SK-N-SH (cell line): ENCODE measurements around the gene ZP2.

Experiments used
- CTCF ChIP-seq: fragments of 200-600 bp; sonication (generic); IDR thresholded peaks from 2 replicates; pipeline ENCODE4 v1.6.1; 2017; ENCODE audit warnings: antibody characterized with exemption, mild to moderate bottlenecking, moderate library complexity
- EZH2phosphoT487 ChIP-seq: fragments of 200-600 bp; sonication (generic); IDR thresholded peaks from 2 replicates; pipeline ENCODE4 v1.6.1; 2017; ENCODE audit warnings: low read depth, mixed run types, mild to moderate bottlenecking, antibody characterized with exemption, moderate library complexity, borderline replicate concordance
- FOSL2 ChIP-seq: IDR thresholded peaks from 2 replicates; pipeline ENCODE4 v1.4.0; 2012; ENCODE audit warnings: low read depth, mild to moderate bottlenecking, moderate library complexity, borderline replicate concordance
- FOXM1 ChIP-seq: IDR thresholded peaks from 2 replicates; pipeline ENCODE4 v1.4.0; 2012; ENCODE audit warnings: low read depth, mild to moderate bottlenecking
- JUND ChIP-seq: IDR thresholded peaks from 2 replicates; pipeline ENCODE4 v1.4.0; 2012
- POLR2AphosphoS5 ChIP-seq: IDR thresholded peaks from 2 replicates; pipeline ENCODE4 v1.6.1; 2012; ENCODE audit warnings: low read depth, low read length
- RAD21 ChIP-seq: IDR thresholded peaks from 2 replicates; pipeline ENCODE4 v1.6.1; 2012; ENCODE audit warnings: mild to moderate bottlenecking, low read length
- RXRA ChIP-seq: IDR thresholded peaks from 2 replicates; pipeline ENCODE4 v1.4.0; 2012; ENCODE audit warnings: low read depth, mild to moderate bottlenecking, borderline replicate concordance
- SIN3A ChIP-seq: IDR thresholded peaks from 2 replicates; pipeline ENCODE4 v1.6.1; 2012; ENCODE audit warnings: low read depth, mild to moderate bottlenecking, low read length, moderate library complexity, borderline replicate concordance
- TAF1 ChIP-seq: IDR thresholded peaks from 2 replicates; pipeline ENCODE4 v1.6.1; 2012; ENCODE audit warnings: low read depth, mild to moderate bottlenecking, low read length, moderate library complexity, borderline replicate concordance
- USF1 ChIP-seq: IDR thresholded peaks from 2 replicates; pipeline ENCODE4 v1.4.0; 2012; ENCODE audit warnings: low read depth, borderline replicate concordance
- USF2 ChIP-seq: fragments of 150-350 bp; IDR thresholded peaks from 2 replicates; pipeline ENCODE4 v1.6.1; 2017; ENCODE audit warnings: antibody characterized with exemption, low read length, low read depth, borderline replicate concordance

- TF ChIP-seq CTCF (no peak), POLR2AphosphoS5 (no peak), FOSL2 (no peak), JUND (no peak), SIN3A (no peak), RXRA (no peak), RAD21 (no peak), TAF1 (no peak), EZH2phosphoT487 (no peak), USF2 (no peak), USF1 (no peak), FOXM1 (no peak)
Measured at GRCh38 chr16:21189311-21189710, 22.1 kb downstream of the ZP2 start.
